NCI-H748 (cell line): Measurements from ENCODE around the gene RBM20.
"Not testable (repeated sequence)": the region's sequence is repeated elsewhere in the genome, so short reads cannot be mapped to it uniquely, and the experiment has no call there.

Source experiments
- DNase-seq: peaks from one replicate; lab custom pipeline; 2025; ENCODE audit not compliant: unreplicated experiment; lab: John Stamatoyannopoulos, UW

The RBM20 gene

GRCh38 chr10:110647136-110647430 lies 2.9 kb downstream of the RBM20 start:
- peak; percentile 10 for DNase-seq

- DNase-seq = no peak
Observed at GRCh38 chr10:110648692-110649346, 4.7 kb downstream of the RBM20 start.

- no peak for DNase-seq
Observed at GRCh38 chr10:110649347-110650264, 5.5 kb downstream of the RBM20 start.

GRCh38 chr10:110650265-110650668 lies 6.1 kb downstream of the RBM20 start:
- DNase-seq = no peak

GRCh38 chr10:110651044-110651958 lies 7.2 kb downstream of the RBM20 start:
- DNase-seq = no peak

GRCh38 chr10:110652475-110653118 lies 8.5 kb downstream of the RBM20 start:
- DNase-seq = no peak

- no peak for DNase-seq
Observed at GRCh38 chr10:110655320-110655719, 11.2 kb downstream of the RBM20 start.

- DNase-seq = no peak
Observed at GRCh38 chr10:110656612-110657011, 12.5 kb downstream of the RBM20 start.

GRCh38 chr10:110657973-110658691 lies 14.0 kb downstream of the RBM20 start:
- no peak for DNase-seq

GRCh38 chr10:110659558-110659957 lies 15.4 kb downstream of the RBM20 start:
- DNase-seq = no peak

- not testable (repeated sequence) for DNase-seq
Observed at GRCh38 chr10:110660289-110660688, 16.2 kb downstream of the RBM20 start.

GRCh38 chr10:110661292-110661691 lies 17.2 kb downstream of the RBM20 start:
- DNase-seq = no peak

GRCh38 chr10:110664483-110665420 lies 20.6 kb downstream of the RBM20 start:
- DNase-seq = no peak

GRCh38 chr10:110666259-110666658 lies 22.1 kb downstream of the RBM20 start:
- DNase-seq = not testable (repeated sequence)

GRCh38 chr10:110666673-110667072 lies 22.5 kb downstream of the RBM20 start:
- DNase-seq = no peak

- no peak for DNase-seq
Observed at GRCh38 chr10:110667620-110668343, 23.6 kb downstream of the RBM20 start.

GRCh38 chr10:110668443-110668842 lies 24.3 kb downstream of the RBM20 start:
- no peak for DNase-seq

GRCh38 chr10:110670335-110670734 lies 26.2 kb downstream of the RBM20 start:
- DNase-seq = no peak
